Adipose tissue (tissue), 3 donors: Measurements from ENCODE around the gene ANKRD13D. TPM values are rescaled to one million over a fixed set of nuclear protein-coding genes. Genes with fewer than 3 reads are reported as not detected.

Experiments used
- H3K27ac ChIP-seq: one replicate; pipeline ENCODE4 v1.5.1; 2013; ENCODE audit warnings: low read depth, low read length
- WGBS, 3 donors: extraction: QIAGEN DNeasy Blood & Tissue Kit; methylation state at CpG; one replicate each; pipeline ENCODE4 v1.1.7; 2013; 5-methylcytosine and 5-hydroxymethylcytosine counted together
- polyA plus RNA-seq, 3 donors: library from polyadenylated mRNA; stranded (reverse); fragments of 200-250 nt; gene quantifications; one replicate each; pipeline ENCODE4 v1.2.3, GENCODE V29; 2013
- donor health status: healthy with polysubstance abuse.
- donor health status: Bipolar disorder and iron deficiency.
- donor health status: healthy.

ANKRD13D gene
- polyA plus RNA-seq, 3 donors, result 13.0 to 48.7 (median 23.5) TPM

DNA sequence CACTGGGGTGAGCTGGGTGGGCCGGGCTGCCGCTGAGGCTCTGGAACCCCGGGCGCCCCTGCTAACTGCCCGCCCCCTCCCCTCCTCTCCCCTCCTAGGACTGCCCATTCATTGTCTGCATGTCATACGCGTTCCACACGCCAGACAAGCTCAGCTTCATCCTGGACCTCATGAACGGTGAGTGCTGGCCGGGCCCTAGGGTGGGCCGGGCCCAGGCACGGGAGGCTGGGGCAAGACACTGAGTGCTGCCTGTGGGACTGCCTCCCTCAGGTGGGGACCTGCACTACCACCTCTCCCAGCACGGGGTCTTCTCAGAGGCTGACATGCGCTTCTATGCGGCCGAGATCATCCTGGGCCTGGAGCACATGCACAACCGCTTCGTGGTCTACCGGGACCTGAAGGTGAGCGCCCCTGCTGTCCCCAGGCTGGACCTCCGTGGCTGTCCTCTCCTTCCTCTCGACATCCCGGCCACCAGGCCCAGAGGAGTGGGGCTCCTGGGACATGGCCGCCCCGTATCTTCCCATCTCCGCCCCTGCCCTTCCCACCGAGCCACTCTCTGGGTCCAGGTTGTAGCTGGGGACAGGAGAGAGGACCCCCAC, 7.5 kb upstream of the ANKRD13D start:
- 84 to 93% (median 86%) methylated on average over 27 of the region's 27 CpGs for WGBS, 3 donors
- no peak overlapping the region for H3K27ac ChIP-seq

DNA sequence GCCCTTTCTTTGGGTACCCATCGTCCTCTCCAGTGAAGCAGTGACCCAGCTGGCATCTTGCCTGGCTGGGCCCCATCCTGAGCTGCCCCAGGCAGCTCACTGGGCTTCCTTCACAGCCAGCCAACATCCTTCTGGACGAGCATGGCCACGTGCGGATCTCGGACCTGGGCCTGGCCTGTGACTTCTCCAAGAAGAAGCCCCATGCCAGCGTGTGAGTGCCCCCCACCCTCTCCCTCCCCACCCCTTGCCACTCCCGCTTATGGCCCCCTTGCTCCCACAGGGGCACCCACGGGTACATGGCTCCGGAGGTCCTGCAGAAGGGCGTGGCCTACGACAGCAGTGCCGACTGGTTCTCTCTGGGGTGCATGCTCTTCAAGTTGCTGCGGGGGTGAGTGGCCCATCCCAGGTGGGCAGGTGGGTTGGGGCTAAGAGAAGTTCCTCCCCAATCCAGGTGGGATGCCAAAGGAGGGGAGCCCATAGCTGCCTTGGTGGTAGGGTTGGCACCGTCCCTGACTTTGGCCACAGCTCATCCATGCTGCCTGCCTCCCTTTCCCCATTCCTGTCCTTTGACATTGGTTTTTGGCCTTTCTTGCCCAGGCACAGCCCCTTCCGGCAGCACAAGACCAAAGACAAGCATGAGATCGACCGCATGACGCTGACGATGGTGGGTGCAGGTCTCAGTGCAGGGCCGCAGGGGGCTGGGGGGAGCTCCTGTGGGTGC, 6.8 kb upstream of the ANKRD13D start:
- no peak overlapping the region for H3K27ac ChIP-seq
- 69 to 93% (median 71%) methylated on average over 20 of the region's 20 CpGs for WGBS, 3 donors

DNA sequence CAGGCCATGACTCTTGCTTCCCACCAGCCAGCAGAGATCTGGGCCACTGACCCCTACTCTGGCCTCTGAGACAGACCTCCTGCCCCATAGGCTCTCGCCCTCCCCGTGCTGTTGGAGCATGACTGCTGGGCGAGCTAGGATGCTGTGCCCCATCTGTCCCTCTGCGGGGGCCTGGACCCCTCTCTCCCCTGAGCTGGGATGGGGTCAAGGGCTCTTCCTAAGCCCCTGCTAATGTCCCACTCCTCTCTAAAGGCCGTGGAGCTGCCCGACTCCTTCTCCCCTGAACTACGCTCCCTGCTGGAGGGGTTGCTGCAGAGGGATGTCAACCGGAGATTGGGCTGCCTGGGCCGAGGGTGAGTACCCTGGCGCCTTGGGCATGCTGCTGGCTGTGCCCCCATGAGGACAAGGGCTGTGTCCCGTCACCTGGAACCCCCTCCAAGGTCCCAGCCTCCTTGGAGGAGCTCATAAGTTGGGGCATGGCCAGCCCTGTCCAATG, 6.2 kb upstream of the ANKRD13D start:
- 71 to 96% (median 82%) methylated on average over 11 of the region's 11 CpGs for WGBS, 3 donors
- no peak overlapping the region for H3K27ac ChIP-seq

DNA sequence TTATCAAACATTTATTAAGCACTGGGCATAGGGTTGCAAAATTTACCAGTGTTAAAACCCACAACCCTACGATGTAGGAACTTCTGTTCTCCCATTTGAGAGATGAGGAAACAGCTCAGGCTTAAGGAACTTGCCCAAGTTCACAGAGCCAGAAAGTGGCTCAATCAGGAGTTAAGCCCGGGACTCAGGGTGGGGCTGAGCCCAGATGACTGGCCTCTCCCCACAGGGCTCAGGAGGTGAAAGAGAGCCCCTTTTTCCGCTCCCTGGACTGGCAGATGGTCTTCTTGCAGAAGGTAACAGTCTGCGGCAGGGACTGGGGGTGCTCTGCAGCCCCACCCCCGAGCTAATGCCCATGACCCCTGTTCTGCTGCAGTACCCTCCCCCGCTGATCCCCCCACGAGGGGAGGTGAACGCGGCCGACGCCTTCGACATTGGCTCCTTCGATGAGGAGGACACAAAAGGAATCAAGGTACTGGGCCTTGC, 5.6 kb upstream of the ANKRD13D start:
- 51 to 89% (median 64%) methylated on average over 13 of the region's 13 CpGs for WGBS, 3 donors
- H3K27ac ChIP-seq, result no peak overlapping the region

DNA sequence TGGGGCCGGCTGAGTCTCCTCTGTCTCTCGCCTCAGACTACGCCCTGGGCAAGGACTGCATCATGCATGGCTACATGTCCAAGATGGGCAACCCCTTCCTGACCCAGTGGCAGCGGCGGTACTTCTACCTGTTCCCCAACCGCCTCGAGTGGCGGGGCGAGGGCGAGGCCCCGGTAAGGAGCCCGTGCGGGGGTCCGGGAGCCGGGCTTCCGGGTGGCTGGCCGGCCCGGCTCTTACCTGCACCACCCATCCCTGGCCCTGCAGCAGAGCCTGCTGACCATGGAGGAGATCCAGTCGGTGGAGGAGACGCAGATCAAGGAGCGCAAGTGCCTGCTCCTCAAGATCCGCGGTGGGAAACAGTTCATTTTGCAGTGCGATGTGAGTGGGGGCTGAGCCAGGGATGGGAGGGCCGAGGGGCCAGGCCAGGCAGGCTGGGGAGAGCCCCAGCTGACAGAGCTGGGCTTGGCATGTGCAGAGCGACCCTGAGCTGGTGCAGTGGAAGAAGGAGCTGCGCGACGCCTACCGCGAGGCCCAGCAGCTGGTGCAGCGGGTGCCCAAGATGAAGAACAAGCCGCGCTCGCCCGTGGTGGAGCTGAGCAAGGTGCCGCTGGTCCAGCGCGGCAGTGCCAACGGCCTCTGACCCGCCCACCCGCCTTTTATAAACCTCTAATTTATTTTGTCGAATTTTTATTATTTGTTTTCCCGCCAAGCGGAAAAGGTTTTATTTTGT, 4.1 kb upstream of the ANKRD13D start:
- WGBS, 3 donors, result 69 to 92% (median 75%) methylated on average over 45 of the region's 45 CpGs
- H3K27ac ChIP-seq, result no peak overlapping the region

DNA sequence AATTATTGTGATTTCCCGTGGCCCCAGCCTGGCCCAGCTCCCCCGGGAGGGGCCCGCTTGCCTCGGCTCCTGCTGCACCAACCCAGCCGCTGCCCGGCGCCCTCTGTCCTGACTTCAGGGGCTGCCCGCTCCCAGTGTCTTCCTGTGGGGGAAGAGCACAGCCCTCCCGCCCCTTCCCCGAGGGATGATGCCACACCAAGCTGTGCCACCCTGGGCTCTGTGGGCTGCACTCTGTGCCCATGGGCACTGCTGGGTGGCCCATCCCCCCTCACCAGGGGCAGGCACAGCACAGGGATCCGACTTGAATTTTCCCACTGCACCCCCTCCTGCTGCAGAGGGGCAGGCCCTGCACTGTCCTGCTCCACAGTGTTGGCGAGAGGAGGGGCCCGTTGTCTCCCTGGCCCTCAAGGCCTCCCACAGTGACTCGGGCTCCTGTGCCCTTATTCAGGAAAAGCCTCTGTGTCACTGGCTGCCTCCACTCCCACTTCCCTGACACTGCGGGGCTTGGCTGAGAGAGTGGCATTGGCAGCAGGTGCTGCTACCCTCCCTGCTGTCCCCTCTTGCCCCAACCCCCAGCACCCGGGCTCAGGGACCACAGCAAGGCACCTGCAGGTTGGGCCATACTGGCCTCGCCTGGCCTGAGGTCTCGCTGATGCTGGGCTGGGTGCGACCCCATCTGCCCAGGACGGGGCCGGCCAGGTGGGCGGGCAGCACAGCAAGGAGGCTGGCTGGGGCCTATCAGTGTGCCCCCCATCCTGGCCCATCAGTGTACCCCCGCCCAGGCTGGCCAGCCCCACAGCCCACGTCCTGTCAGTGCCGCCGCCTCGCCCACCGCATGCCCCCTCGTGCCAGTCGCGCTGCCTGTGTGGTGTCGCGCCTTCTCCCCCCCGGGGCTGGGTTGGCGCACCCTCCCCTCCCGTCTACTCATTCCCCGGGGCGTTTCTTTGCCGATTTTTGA, 3.3 kb upstream of the ANKRD13D start:
- 61 to 90% (median 70%) methylated on average over 38 to 39 of the region's 39 CpGs for WGBS, 3 donors
- no peak overlapping the region for H3K27ac ChIP-seq

DNA sequence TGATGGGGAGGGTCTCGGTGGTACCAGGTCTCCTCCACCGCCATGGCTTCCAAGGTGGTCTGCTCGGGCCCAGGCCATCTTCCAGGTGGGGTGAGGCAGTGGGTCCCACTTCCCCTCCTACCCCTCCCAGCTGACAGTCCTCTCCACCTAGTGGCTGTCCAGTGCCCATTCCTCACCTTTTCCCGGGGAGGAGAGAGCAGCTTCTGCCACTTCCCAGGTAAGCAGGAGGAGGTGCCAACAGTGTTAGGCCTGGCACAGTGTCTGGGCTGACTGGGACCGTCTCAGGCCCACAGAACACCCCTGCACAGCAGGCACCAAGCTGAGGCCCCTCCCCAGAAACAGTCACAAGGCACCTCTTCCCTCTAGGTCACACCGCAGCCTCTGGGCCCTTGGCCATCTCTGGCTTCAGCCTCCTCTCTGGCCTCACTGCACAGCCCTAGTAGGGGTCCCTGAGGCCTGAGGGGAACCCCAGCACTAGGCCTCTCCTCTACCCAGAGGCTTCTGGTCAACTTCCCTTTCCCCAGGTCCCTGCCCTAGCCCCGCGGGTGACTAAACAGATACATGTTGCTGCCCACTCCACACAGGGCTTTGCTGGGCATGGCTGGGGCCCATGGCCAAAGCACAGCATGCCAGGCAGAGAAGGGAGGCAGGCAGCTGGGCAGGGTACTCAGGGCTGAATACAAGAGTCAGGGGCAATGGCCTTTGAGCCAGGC, 2.3 kb upstream of the ANKRD13D start:
- peak overlapping the region; percentile 94 for H3K27ac ChIP-seq
- WGBS, 3 donors, result 55 to 76% (median 60%) methylated on average over 8 of the region's 8 CpGs

DNA sequence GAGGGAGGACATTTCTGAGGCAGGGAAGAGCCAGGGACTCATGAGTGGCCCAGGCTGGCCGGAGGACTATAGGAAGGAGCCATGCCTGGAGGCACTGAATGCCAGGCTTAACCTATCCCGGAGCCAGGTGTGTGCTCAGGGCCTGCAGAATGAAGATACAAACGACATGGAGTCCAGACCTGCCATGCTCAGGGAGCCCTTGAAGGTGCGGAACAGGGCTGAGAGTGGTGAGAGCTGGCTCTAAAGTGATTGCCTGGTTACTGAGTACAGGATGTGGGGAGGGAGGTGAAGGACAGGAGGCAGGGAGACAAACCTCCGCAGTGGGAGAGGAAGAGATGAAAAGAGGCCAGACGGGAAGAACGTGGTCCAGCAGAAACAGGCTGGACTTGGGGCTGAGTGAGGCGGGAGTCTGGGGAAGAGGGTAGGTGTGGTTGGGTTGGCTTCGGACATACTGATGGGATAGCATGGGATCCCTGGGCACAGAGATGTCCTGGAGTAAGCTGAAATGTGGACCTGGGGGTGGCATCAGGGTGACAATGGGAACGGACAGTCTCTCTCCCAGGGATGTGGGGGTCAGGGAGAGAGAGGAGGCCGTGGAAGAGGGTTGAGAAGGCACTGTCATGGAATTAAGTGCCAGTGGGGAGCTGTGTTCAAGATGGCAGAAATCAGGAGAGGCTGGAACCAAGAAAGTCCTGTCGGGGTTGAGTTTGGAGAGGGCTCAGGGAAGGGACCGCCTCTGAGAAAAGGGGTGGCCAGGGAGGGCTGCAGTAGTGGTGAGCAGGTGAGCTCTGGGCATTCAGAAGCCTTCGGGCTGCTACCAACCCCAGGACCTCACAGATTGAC, 1.5 kb upstream of the ANKRD13D start:
- 54 to 80% (median 57%) methylated on average over 14 of the region's 14 CpGs for WGBS, 3 donors
- H3K27ac ChIP-seq, result peak overlapping the region; percentile 94

DNA sequence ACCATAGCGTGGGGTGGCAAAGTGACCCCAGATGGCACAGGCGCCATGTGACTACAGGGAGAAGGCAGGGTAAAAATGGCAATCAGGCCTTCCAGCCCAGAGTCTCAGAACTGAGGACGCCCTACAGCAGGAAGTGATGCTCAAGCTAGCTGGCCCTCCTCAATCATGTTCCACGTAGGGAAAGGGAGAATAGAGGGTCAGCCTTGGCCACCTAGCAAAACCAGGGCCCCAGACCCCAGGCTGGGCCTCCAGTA, 978 bp upstream of the ANKRD13D start:
- peak overlapping the region; percentile 94 for H3K27ac ChIP-seq
- 19 to 44% (median 25%) methylated on average over 4 of the region's 4 CpGs for WGBS, 3 donors

DNA sequence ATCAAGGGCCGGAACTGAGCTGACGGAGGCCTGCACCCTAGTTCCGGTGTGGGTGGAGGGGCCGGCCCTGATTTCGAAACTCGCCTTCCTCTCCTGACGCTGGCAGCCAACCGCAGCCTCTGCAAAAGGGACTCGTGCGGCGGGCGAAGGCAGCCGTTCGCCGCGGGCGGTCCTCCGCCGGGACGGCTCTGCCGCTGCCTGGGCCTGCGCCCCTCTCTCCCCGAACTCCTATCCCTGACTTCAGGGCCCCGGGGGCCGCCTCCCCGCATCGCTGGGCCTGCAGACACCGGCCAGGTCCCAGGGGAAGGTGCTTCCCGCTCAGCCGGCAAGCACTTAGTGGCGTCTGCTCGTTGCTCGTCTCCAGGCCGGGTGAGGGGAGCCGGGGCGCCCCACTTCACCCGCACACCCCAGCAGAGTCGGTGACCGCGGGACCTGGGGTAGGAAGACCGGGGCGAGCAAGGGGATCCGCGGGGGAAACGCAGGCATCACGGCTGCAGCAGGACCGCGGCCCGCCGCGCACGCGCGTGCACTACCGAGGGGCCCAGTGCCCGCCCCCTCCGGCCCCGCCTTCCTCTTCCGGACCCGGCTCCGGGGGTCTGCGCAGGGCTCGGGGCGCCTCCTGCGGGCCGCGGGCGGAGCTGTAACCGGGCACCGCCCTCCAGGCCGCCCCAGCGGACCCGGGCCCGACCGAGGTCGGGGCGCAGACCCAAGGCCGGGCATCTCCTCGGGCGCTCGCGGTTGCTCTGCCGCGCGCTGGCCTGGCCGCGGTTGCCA, 464 bp upstream of the ANKRD13D start:
- peak overlapping the region; percentile 94 for H3K27ac ChIP-seq
- 0 to 1% (median 0%) methylated on average over 53 to 87 of the region's 87 CpGs for WGBS, 3 donors

DNA sequence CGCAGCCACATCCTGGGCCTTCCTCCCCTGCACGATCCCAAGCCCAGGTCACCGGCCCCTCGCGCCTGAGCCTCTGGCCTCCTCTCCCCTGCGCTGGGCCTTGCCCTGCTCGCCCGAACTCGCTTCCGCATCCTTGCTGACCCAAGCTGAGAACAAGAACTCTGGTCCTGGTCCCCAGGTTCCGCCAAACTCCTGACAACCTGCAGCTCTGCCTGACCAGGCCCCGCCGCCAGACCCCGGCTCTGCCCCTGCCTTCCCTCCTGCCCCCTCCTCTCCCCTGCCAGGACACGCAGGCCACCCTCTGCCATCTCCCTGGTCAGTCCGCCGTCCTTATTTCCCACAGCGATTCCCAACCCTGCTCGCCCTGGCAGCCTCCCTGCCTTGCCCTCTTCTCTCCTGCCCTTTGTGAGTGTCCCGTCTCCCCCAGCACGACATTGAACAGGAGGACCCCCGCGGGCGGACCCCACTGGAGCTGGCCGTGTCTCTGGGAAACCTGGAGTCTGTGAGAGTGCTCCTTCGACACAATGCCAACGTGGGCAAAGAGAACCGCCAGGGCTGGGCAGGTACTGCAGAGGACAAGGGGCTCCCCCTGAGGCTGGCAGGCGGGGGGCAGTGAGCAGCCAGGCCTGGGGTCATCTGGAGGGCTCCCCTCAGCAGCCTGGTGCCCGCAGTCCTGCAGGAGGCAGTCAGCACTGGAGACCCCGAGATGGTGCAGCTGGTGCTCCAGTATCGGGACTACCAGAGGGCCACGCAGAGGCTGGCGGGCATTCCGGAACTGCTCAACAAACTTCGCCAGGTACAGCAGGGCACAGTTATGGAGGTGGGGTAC, 762 bp downstream of the ANKRD13D start:
- 29 to 32% (median 30%) methylated on average over 33 to 36 of the region's 36 CpGs for WGBS, 3 donors

DNA sequence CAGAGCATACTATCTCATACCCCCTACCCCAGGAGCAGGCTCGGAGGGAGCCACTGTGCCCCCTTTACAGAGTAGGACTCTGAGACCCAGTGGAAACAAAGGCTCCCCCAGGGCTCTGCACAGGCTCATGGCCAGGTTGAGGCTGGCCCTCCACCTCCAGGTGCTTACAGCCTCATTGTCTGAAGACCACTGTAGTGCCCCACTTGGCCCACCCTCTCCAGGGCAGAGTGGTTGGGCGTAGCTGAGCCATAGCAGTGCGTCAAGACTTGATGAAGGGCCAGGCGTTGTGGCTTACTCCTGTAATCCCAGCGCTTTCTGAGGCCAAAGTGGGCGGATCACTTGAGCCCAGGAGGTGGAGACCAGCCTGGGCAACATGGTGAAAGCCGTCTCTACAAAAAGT, 1.7 kb downstream of the ANKRD13D start:
- WGBS, 3 donors, result 71 to 89% (median 78%) methylated on average over 7 of the region's 7 CpGs
- H3K27ac ChIP-seq, result no peak overlapping the region

More for the DNA sequence above, 762 bp downstream of the ANKRD13D start:
- H3K27ac ChIP-seq, result no peak overlapping the region

DNA sequence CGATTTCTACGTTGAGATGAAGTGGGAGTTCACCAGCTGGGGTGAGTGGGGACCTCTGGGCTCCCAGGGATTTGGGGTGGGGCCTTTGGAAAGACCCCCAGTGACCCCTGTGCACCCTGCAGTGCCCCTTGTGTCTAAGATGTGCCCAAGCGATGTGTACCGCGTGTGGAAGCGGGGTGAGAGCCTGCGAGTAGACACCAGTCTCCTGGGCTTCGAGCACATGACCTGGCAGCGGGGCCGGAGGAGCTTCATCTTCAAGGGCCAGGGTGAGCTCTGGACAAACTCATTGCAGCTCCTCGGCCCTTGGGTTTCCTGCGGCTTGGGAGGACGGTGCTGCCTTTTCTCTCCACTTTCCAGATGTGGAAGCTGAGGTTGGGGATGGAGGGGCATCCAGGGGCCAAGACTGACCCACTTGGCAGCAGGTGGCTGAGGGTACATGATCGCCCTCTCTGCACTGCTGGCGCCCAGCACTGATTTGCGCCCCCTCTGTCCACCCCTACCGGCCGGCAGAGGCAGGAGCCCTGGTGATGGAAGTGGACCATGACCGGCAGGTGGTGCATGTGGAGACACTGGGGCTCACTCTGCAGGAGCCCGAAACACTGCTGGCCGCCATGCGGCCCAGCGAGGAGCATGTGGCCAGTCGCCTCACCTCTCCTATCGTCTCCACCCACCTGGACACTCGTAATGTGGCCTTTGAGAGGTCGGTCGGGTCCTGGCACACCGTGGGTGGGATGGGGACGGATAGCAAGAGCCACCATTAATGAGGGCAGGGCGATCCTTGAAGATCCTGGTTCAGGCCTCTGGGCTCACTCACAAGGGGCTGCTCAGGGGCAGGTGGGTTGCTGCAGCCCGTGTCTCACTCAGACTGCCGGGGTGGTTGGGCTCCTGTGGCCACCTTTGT, 2.6 kb downstream of the ANKRD13D start:
- H3K27ac ChIP-seq, result no peak overlapping the region
- 87 to 93% (median 91%) methylated on average over 33 of the region's 33 CpGs for WGBS, 3 donors

DNA sequence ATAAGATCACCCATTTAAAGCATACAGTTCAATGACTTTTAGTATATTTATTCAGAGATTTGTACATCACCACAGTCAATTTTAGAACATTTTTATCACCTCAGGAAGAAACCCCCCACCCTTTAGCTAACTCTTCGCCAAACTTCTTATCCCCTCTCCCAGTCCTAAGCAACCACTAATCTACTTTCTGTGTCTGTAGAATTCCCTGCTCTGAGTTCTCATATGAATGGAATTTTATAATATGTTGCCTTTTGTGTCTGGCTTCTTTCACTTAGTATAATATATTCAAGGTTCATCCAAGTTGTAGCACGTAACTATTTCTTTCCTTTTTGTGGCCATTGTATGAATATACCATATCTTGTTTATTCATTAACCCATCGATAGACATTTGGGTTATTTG, 3.6 kb downstream of the ANKRD13D start:
- no peak overlapping the region for H3K27ac ChIP-seq
- 56 to 60% (median 60%) methylated on average over 3 of the region's 3 CpGs for WGBS, 3 donors

DNA sequence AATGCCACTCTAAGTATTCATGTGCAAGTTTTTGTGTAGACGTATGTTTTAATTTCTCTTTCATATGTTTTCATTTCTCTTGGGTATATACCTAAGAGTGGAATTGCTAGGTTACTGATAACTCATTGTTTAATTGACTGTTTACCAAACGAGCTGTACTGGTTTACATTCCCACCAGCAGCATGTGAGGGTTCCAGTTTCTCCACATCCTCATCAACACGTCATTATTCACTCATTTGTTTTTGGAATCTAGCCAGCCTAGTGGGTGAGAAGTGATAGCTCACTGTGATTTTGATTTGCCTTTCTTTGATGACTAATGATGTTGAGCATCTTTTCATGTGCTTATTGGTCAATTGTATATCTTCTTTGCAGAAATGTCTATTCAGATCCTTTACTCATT, 4.0 kb downstream of the ANKRD13D start:
- 41 to 47% (median 46%) methylated on average over 3 of the region's 3 CpGs for WGBS, 3 donors
- no peak overlapping the region for H3K27ac ChIP-seq
